NOMO-1 (cell line): ENCODE measurements around the gene ANKMY2.

Source experiments
- DNase-seq, 2 experiments: peaks; one replicate each; lab custom pipeline; 2025; ENCODE audit not compliant: unreplicated experiment in 2 of 2; lab: John Stamatoyannopoulos, UW

The ANKMY2 gene

GRCh38 chr7:16586081-16586874, 59.3 kb downstream of the ANKMY2 start:
- no peak for DNase-seq

- DNase-seq: no peak
Observed at GRCh38 chr7:16585540-16585939, 60.0 kb downstream of the ANKMY2 start.

GRCh38 chr7:16583834-16584233, 61.7 kb downstream of the ANKMY2 start:
- DNase-seq: no peak

GRCh38 chr7:16581286-16581685, 64.3 kb downstream of the ANKMY2 start:
- DNase-seq: no peak

- DNase-seq: no peak
Observed at GRCh38 chr7:16579216-16579615, 66.3 kb downstream of the ANKMY2 start.

GRCh38 chr7:16571941-16572340, 73.6 kb downstream of the ANKMY2 start:
- no peak for DNase-seq

- peak; percentile 38 to 52 for DNase-seq
Observed at GRCh38 chr7:16564909-16565426, 80.6 kb downstream of the ANKMY2 start.

- no peak for DNase-seq
Observed at GRCh38 chr7:16564023-16564380, 81.6 kb downstream of the ANKMY2 start.

- peak; percentile 16 to 70 for DNase-seq
Observed at GRCh38 chr7:16563281-16564022, 82.1 kb downstream of the ANKMY2 start.

GRCh38 chr7:16562456-16563220, 82.9 kb downstream of the ANKMY2 start:
- no peak for DNase-seq

- no peak for DNase-seq
Observed at GRCh38 chr7:16561943-16562342, 83.6 kb downstream of the ANKMY2 start.

- DNase-seq: peak; percentile 9 to 54
Observed at GRCh38 chr7:16559497-16560179, 85.9 kb downstream of the ANKMY2 start.

- no peak for DNase-seq
Observed at GRCh38 chr7:16558761-16559302, 86.7 kb downstream of the ANKMY2 start.

GRCh38 chr7:16556359-16556758, 89.2 kb downstream of the ANKMY2 start:
- DNase-seq: no peak

GRCh38 chr7:16554518-16555236, 90.9 kb downstream of the ANKMY2 start:
- DNase-seq: no peak

- no peak for DNase-seq
Observed at GRCh38 chr7:16550671-16551070, 94.9 kb downstream of the ANKMY2 start.
